Measurements from ENCODE around the gene ASGR2.

DNA sequence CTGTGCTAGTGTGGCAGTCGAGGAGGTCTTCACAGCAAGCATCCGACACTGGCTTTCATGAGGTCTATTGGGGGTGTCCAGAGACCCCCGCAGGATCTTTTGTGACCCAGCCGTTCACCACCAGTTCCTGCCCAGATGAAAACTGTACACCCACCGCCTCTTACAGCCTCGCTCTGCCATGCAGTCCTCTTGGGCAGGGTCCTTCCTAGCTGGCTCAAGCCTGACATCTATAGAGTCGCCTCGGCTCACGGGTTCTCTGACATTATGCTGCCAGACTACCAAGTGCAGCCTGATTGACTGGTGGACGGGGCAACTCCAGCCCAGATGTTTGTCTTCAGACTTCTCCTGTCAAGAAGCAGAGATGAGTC, 20.0 kb downstream of the ASGR2 start:
- TF ChIP-seq BHLHE40 (IDR thresholded peaks at IDR 0.05; ENCODE audit: borderline replicate concordance) = no peak
- no peak for TF ChIP-seq L3MBTL2 (conservative IDR thresholded peaks at IDR 0.05)
- TF ChIP-seq SUZ12 (IDR thresholded peaks at IDR 0.05) = no peak
- no peak for TF ChIP-seq SP1 (IDR thresholded peaks at IDR 0.05)
- TF ChIP-seq ELF4 (IDR thresholded peaks at IDR 0.05) = no peak
- TF ChIP-seq NFRKB (IDR thresholded peaks at IDR 0.05) = no peak
- no peak for TF ChIP-seq HDGF (IDR thresholded peaks at IDR 0.05; ENCODE audit: borderline replicate concordance)
